Lung microvascular endothelial cell (primary cell): ENCODE data around the gene CARD11. TPM values are rescaled to one million over a fixed set of nuclear protein-coding genes. Genes with fewer than 3 reads are reported as not detected.
"Not testable (repeated sequence)": the region's sequence is repeated elsewhere in the genome, so short reads cannot be mapped to it uniquely, and the experiment has no call there.

Source experiments
- DNase-seq, 2 donors: peaks; one replicate each; pipeline versions ENCODE4 v3.0.0 to v3.0.0-alpha.2; 2010; ENCODE audit warnings: low read depth in 2 of 2
- total RNA-seq: library from RNA; depleted of rRNA; stranded (reverse); fragments of >200 nt; gene quantifications from 2 replicates; pipeline ENCODE4 v1.2.1, GENCODE V29; 2014

The CARD11 gene
- total RNA-seq, 1 donor from 2014 or later, result 2.2 TPM

GRCh38 chr7:2965301-2965700 is 78.4 kb downstream of the CARD11 start:
- no peak for DNase-seq

DNA sequence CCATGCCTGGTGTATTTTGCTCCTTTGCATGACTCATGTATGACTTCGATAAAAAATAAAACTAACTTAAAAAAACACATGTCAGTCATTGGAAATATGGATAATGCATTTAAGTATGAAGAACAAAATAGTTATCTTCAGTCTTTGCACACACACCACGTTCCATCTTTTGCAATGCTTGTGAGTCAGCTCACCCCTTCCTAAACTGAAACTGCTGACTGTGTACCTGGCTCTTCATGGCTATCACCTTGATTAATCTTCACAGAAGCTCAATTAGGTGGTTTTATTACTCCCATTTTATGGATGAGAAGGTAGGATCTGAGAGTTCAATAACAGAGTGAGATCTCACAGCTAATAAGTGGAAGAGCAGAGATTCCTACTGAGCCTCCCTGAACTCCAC is 79.5 kb downstream of the CARD11 start:
- DNase-seq, result no peak

GRCh38 chr7:2962865-2963264 is 80.8 kb downstream of the CARD11 start:
- DNase-seq, result no peak

DNA sequence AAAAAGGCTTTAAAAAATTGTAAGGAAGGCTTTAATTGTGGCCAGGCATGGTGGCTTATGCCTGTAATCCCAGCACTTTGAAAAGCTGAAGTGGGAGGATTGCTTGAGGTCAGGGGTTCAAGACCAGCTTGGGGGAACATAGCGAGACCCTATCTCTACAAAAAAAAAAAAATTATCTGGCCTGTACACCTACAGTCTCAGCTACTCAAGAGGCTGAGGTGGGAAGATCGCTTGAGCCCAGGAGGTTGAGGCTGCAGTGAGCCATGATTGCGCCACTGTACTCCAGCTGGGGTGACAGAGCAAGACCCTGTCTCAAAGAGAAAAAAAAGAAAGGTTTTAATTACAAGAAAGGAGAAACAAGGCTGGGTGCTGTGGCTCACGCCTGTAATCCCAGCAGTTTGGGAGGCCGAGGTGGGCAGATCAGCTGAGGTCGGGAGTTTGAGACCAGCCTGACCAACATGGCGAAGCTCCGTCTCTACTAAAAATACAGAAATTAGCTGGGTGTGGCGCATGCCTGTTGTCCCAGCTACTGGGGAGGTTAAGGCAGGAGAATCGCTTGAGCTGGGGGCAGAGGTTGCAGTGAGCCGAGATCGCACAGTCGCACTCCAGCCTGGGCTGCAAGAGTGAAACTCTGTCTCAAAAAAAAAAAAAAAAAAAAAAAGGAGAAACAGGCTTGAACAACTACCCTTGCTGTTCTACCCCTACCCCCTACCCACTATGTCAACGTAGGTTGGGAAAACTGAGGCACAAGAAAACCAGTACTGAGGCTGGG is 83.7 kb downstream of the CARD11 start:
- DNase-seq, result no peak

DNA sequence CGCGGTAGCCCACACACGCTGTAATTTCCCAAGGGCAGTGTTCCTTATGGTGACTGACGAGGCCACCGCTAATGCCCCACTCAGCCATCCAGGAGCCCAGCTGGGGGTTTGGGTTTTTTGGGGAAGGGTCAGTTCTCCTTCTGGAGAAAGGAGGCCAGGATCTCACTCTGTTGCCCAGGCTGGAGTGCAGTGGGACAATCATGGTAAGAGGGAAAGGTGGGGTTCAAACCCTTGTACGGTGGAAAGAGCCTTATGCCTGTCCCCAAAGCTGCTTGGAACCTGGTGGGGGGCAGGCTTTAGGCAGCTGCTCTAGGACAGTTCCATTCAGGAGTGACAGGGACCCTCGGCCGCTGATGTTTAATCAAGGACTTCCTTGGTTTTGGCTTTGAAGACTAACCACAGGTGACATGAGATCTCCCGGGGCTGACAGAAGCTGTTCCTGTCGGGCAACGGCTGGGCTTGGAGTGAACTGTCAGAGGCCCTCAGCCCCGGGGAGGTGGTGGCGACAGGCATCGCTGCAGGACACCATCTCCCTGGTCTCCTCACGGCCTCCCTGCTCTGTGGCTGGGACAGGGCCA is 84.5 kb downstream of the CARD11 start:
- DNase-seq, result no peak

- DNase-seq, result no peak
Measured at GRCh38 chr7:2958416-2959102, 85.1 kb downstream of the CARD11 start.

DNA sequence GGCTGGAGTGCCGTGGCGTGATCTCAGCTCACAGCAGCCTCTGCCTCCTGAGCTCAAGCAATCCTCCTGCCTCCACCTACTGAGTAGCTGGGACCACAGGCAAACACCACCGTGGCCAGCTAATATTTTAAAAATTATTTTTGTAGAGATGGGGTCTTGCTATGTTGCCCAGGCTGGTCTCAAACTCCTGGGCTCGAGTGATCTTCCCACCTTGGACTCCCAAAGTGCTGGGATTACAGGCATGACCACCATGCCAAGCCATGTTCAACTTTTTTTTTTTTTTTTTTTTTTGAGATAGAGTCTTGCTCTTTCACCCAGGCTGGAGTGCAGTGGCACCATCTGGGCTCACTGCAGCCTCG is 86.3 kb downstream of the CARD11 start:
- not testable (repeated sequence) for DNase-seq

DNA sequence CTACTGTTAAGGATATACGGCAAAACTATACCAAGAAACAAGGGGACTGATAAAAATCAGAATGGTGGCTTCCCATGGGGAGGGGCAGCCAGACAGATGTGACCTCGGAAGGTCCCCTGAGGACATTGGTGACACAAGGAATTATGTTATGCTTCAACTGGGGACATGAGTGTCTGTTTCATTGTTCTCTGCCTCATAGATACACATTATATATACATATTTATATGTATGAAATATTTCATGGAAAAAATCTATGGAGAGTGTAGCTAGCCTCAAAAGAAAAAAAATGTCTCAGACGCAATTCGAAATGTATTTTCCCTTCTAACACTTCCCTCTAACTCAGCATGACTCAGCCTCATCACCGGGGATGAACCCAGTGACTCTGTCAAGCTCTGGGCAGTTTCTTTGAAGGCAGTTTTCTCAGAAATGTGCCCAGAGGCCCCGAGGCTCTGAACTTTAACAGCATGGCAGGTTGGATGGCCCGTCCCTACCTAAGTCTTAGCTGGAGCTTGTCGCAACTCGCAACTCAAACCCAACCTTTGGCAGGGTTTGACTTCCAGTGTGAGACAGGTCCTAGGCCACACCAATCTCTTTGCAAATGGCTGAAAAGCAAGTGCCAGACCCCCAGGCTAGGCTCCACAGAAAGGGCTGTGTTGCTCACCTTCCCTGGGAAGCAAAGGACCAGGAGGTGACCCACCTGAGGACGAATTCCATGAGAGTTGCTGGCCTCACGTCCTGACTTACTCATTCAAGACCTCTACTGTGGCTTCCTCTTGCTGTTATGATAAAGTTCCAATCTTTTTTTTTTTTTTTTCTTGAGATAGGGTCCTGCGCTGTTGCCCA is 86.9 kb downstream of the CARD11 start:
- peak in 1 of 2 donors; percentile 69 for DNase-seq

DNA sequence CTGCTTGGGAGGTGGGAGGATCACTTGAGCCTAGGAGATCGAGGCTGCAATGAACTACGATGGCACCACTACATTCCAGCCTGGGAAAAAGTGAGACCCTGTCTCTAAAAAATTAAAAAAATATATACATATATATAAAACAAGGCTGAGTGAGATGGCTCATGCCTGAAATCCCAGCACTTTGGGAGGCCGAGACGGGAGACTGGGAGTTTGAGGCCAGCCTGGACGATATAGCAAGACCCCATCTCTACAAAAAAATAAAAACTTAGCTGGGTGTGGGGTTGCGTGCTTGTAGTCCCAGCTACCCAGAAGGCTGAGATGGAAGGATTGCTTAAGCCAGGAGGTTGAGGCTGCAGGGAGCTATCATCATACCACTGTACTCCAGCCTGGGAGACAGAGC is 87.6 kb downstream of the CARD11 start:
- no peak for DNase-seq

- DNase-seq, result no peak
Measured at GRCh38 chr7:2955269-2955668, 88.4 kb downstream of the CARD11 start.

DNA sequence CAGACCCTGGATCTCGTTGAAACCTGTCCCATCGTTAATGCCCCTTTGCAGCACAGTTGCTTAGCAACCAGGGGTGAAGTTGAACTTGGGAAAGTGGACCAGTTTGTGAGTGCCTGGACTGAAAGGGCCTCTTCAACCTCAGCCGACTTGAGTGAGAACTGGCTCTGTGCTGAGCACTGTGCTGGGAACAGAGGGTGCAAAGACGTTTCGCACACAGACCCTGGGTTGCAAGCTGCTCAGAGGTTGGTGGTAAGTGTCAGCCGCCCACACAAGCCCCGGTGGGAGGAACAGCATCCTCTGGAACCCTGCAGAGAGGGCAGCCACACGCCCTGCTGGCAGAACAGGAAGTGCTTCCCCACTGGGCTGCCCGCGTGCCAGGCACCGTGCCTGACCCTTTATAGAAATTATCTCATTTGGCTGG is 89.2 kb downstream of the CARD11 start:
- no peak for DNase-seq

- no peak for DNase-seq
Measured at GRCh38 chr7:2953588-2954407, 89.9 kb downstream of the CARD11 start.

DNA sequence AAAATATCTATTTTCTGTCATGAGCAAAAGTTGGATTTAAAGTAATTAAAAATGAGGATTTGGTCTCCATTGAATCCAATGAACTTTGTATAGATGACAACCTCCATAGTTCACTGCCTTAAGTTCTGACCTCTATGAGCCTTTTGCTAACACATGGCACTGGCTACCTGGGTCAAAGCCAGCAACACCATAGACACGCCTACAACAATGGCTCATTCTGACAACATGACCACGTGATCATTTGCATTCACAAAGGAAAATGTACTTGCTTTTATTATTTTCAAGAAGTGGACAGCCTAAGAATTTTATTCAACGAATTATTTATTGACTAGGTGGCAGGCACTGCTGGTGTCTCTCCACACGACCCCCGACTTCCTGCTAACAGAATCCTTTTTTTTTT is 90.6 kb downstream of the CARD11 start:
- DNase-seq, result no peak

- DNase-seq, result no peak
Measured at GRCh38 chr7:2952316-2952715, 91.4 kb downstream of the CARD11 start.

- DNase-seq, result no peak
Measured at GRCh38 chr7:2950578-2950977, 93.1 kb downstream of the CARD11 start.

DNA sequence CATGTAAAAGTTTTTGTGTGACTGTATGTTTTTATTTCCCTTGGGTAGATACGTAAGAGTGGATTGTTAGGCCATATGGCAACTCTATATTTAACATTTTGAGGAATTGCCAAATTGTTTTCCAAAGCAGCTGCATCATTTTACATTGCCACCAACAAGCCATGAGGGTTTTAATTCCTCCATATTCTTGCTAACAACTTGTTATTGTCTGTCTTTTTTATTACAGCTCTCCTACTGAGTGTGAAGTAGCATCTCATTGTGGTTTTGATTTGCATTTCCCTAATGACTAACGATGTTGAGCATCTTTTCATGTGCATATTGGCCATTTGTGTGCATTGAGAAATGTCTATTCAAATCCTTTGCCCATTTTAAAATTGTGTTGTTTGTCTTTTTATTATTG is 94.9 kb downstream of the CARD11 start:
- no peak for DNase-seq

- DNase-seq, result no peak
Measured at GRCh38 chr7:2947058-2947780, 96.4 kb downstream of the CARD11 start.

- DNase-seq, result no peak
Measured at GRCh38 chr7:2945171-2945570, 98.5 kb downstream of the CARD11 start.

DNA sequence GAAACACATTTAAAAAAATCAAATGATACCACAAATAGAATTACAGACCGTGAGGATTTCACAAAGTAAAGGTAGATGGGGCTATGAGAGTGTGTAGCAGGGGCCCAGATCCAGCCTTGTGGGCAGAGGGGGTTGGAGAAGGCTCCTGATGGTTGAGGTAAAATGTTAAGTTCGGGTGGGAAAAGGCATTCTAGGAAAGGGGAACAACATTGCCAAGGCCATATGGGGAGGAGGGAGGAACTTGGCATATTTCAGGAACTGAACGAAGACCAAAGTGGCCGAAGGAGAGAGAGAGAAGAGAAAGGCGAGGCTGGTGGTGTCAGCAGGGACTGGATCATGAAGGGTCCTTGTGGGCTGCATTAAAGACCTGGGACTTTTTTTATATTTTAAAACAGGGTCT is 98.9 kb downstream of the CARD11 start:
- DNase-seq, result no peak

DNA sequence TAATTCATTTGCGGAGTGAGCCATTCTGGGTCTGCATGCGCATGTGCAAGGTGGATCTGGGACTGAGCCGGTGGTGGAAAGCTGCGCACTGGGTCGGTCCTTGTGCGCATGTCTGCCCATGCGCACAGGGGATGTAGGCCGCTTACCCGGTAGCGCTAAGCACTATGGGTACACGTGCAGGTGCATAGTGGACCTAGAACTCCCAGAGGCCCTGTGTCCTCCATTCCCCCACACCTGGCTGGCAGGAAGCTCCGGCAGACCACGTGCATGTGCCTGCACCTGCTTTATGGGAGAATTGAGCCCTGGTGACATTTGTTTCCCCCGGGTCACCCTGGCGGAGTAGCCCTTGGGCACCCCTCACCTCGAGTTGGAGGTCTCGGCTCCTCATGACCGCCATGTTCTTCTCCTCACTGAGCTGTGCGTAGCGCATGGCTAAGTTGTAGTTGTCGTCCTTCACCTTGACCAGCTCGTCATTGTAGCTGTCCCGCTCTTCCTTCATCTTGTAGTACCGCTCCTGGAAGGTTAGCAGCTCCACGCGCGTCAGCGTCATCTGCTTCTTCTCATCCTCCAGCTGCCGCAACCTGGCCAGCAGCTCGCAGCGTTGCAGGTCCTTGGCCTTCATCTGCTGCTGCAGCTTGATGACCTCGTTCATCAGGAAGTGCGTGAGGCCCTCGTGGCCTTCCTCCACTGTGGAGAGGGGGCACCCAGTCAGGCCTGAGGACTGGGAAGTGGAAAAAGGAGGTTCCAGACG is 99.6 kb downstream of the CARD11 start:
- DNase-seq, result no peak
